OCI-LY7 (cell line): ENCODE results near the gene YBX3. TPM values are rescaled to one million over a fixed set of nuclear protein-coding genes. Genes with fewer than 3 reads are reported as not detected.

Experiments used
- BruUV-seq: library from RNA; stranded (reverse); fragments of 400-500 nt; replicated peaks from 2 replicates; lab custom pipeline; 2021; lab: Mats Ljungman, UMichigan
- CTCF ChIA-PET: fragments of 300-600 bp; sonication (Branson Sonifier 250); formaldehyde crosslinking; loops from one replicate; lab custom pipeline; 2022; ENCODE audit warnings: antibody characterized with exemption; ENCODE audit not compliant: unreplicated experiment; lab: Charles Lee
- POLR2A ChIA-PET: fragments of 300-600 bp; sonication (Branson Sonifier 250); formaldehyde crosslinking; loops from one replicate; lab custom pipeline; 2022; ENCODE audit warnings: antibody characterized with exemption; lab: Charles Lee
- DNase-seq: peaks from one replicate; pipeline ENCODE4 v3.0.0-alpha.2; 2015; ENCODE audit warnings: low spot score
- H2AFZ ChIP-seq: fragments of 200-600 bp; sonication (generic), shearing (Covaris generic); 2 replicates; pipeline ENCODE4 v1.6.1; 2014; ENCODE audit warnings: mild to moderate bottlenecking, antibody characterized with exemption, low read length, moderate library complexity
- H3K27ac ChIP-seq: fragments of 200-600 bp; sonication (generic); 2 replicates; pipeline ENCODE4 v1.5.1; 2014; ENCODE audit warnings: mixed run types, low read depth, mild to moderate bottlenecking, moderate library complexity, low read length, inconsistent platforms; ENCODE audit not compliant: poor library complexity, severe bottlenecking
- H3K36me3 ChIP-seq: fragments of 200-600 bp; sonication (generic); 2 replicates; pipeline ENCODE4 v1.6.1; 2014; ENCODE audit warnings: mild to moderate bottlenecking, antibody characterized with exemption, low read length, moderate library complexity, mixed read lengths; ENCODE audit not compliant: insufficient read depth
- H3K4me1 ChIP-seq: fragments of 200-600 bp; sonication (generic); 2 replicates; pipeline ENCODE4 v1.5.1; 2014; ENCODE audit warnings: mild to moderate bottlenecking, low read length; ENCODE audit not compliant: insufficient read depth, poor library complexity, severe bottlenecking
- H3K4me2 ChIP-seq: fragments of 200-600 bp; sonication (generic); 2 replicates; pipeline ENCODE4 v1.6.1; 2014; ENCODE audit warnings: mild to moderate bottlenecking, low read length
- H3K4me3 ChIP-seq: fragments of 200-600 bp; sonication (generic); 2 replicates; pipeline ENCODE4 v1.5.1; 2014; ENCODE audit warnings: mild to moderate bottlenecking, low read depth, low read length; ENCODE audit not compliant: poor library complexity, severe bottlenecking
- H3K79me2 ChIP-seq: fragments of 200-600 bp; sonication (generic); 2 replicates; pipeline ENCODE4 v1.6.1; 2016; ENCODE audit warnings: low read depth, mild to moderate bottlenecking, low read length, moderate library complexity, mixed read lengths; ENCODE audit not compliant: insufficient read depth
- H3K9me2 ChIP-seq: fragments of 200-600 bp; sonication (generic); 2 replicates; pipeline ENCODE4 v1.6.1; 2016; ENCODE audit warnings: mild to moderate bottlenecking, low read length, mixed read lengths; ENCODE audit not compliant: insufficient read depth
- H3K9me3 ChIP-seq: fragments of 200-600 bp; sonication (generic); 2 replicates; pipeline ENCODE4 v1.6.1; 2014; ENCODE audit warnings: mild to moderate bottlenecking, mixed run types, low read length, mixed read lengths
- H4K20me1 ChIP-seq: fragments of 200-600 bp; sonication (generic); 2 replicates; pipeline ENCODE4 v1.6.1; 2014; ENCODE audit warnings: mild to moderate bottlenecking, antibody characterized with exemption, low read length, moderate library complexity, mixed read lengths; ENCODE audit not compliant: insufficient read depth
- CTCF ChIP-seq: fragments of 200-600 bp; sonication (generic); conservative IDR thresholded peaks from 2 replicates; pipeline ENCODE4 v1.5.1; 2014; ENCODE audit warnings: mild to moderate bottlenecking, antibody characterized with exemption, low read length, moderate library complexity, mixed read lengths
- EZH2phosphoT487 ChIP-seq: fragments of 200-600 bp; sonication (generic); IDR thresholded peaks from 2 replicates; pipeline ENCODE4 v1.6.1; 2018; ENCODE audit warnings: low read depth, borderline replicate concordance, mild to moderate bottlenecking, mixed run types, antibody characterized with exemption, low read length, moderate library complexity, mixed read lengths
- intact Hi-C: fragments of 100-400 bp; cut with micrococcal nuclease; formaldehyde crosslinking; loops from one replicate; pipeline ENCODE4 v1.10.0; 2022; ENCODE audit not compliant: unreplicated experiment
- total RNA-seq, 2 experiments: library from RNA; depleted of rRNA in 1 of 2; stranded (reverse); fragments of >200 nt in 1 of 2; shearing (Covaris generic) in 1 of 2; gene quantifications; 2 replicates each; pipeline ENCODE4 v1.2.3, GENCODE V29; 2014 to 2022

YBX3 gene
- total RNA-seq, 2 experiments from 2014 or later, result 97.5 to 223 TPM

GRCh38 chr12:10759657-10760056 is 36.5 kb upstream of the YBX3 start:
- intact Hi-C loops, result no loop called here
- 0 out of 2 replicates have a peak, but pooled peaks cover 4% of the 10 kb centered on the region for H3K9me3 ChIP-seq
- DNase-seq, result no peak
- no peaks in the 10 kb centered on the region for H4K20me1 ChIP-seq
- no peaks in the 10 kb centered on the region for H3K36me3 ChIP-seq
- H3K27ac ChIP-seq, result no peak overlapping the region
- H3K4me1 ChIP-seq, result no peaks in the 10 kb centered on the region
- no peak overlapping the region for H3K4me3 ChIP-seq
- no peaks in the 10 kb centered on the region for H3K79me2 ChIP-seq
- CTCF ChIA-PET, result no interaction called here
- POLR2A ChIA-PET, result interaction anchor here (0.8 kb wide), 1 partner anchor 11 kb away, joined by 3 read pairs; no protein-coding TSS in a partner anchor
- H2AFZ ChIP-seq, result no peak overlapping the region
- BruUV-seq, result no TSS peak
- H3K4me2 ChIP-seq, result no peak overlapping the region
- TF ChIP-seq CTCF, result no peak
- TF ChIP-seq EZH2phosphoT487, result no peak
- no peaks in the 10 kb centered on the region for H3K9me2 ChIP-seq

GRCh38 chr12:10756194-10756593 is 33.1 kb upstream of the YBX3 start:
- POLR2A ChIA-PET, result interaction anchor here (1.2 kb wide), 1 partner anchor 71 kb away, joined by 3 read pairs; no protein-coding TSS in a partner anchor
- CTCF ChIA-PET, result no interaction called here

More at GRCh38 chr12:10756194-10756593, 33.1 kb upstream of the YBX3 start:
- H3K27ac ChIP-seq, result no peak overlapping the region
- H3K4me1 ChIP-seq, result no peaks in the 10 kb centered on the region
- no peaks in the 10 kb centered on the region for H3K9me2 ChIP-seq
- H3K79me2 ChIP-seq, result no peaks in the 10 kb centered on the region
- no peak for TF ChIP-seq EZH2phosphoT487
- TF ChIP-seq CTCF, result no peak
- no peaks in the 10 kb centered on the region for H3K36me3 ChIP-seq
- 0 out of 2 replicates have a peak, but pooled peaks cover 4% of the 10 kb centered on the region for H3K9me3 ChIP-seq
- intact Hi-C loops, result no loop called here
- H4K20me1 ChIP-seq, result no peaks in the 10 kb centered on the region
- no peak overlapping the region for H3K4me2 ChIP-seq
- no peak overlapping the region for H2AFZ ChIP-seq
- no peak for DNase-seq
- BruUV-seq, result no TSS peak
- no peak overlapping the region for H3K4me3 ChIP-seq
